ENCODE data around the gene MSRB1. TPM values are rescaled to one million over a fixed set of nuclear protein-coding genes. Genes with fewer than 3 reads are reported as not detected.

The MSRB1 gene
- total RNA-seq (10 to 100 TPM; 32.2 to 43.9 TPM), polyA plus RNA-seq (100 to 1,000 TPM; 152 to 169 TPM)

GRCh38 chr16:1942810-1943726 lies at the start of gene MSRB1:
MSRB1 (minus strand) TSS chr16:1943199; CDS start chr16:1943156, 43 bp downstream.
- Histone ChIP-seq H3K27me3 (ENCODE audit: control insufficient read depth in 4 of 4, insufficient read depth in 4 of 4, low read length in 3 of 4) (no peaks in the 10 kb centered on the region), H3K36me3 (ENCODE audit: control insufficient read depth in 4 of 4, insufficient read depth in 3 of 4, low read depth in 1 of 4, low read length in 3 of 4) (peaks cover 4 to 17% (median 12%) of the 10 kb centered on the region in 4 donors), H3K9ac (ENCODE audit: low read depth in 1 of 2, low read length in 2 of 2) (peak within 1 kb of the TSS; percentile 75 to 77), H3K9me3 (ENCODE audit: control insufficient read depth in 4 of 4, low read length in 3 of 4) (no peaks in the 10 kb centered on the region), H3K4me1 (ENCODE audit: control insufficient read depth in 4 of 4, insufficient read depth in 4 of 4, low read length in 3 of 4) (peaks cover 11 to 52% (median 40%) of the 10 kb centered on the region in 4 donors), H3K27ac (ENCODE audit: low read depth in 1 of 2, low read length in 2 of 2) (peak within 1 kb of the TSS; percentile 95 to 96), H3K4me3 (ENCODE audit: low read depth in 1 of 3, low read length in 3 of 3) (peak within 1 kb of the TSS; percentile 65 to 92 (median 91))
- peak; percentile 98 for DNase-seq (ENCODE audit: low spot score)
- under 1% methylated on average over 77 of the region's 77 CpGs for WGBS
- peak; percentile 40 to 46 for TF ChIP-seq HNF4A (conservative IDR thresholded peaks at IDR 0.05)
- TF ChIP-seq SP1 (IDR thresholded peaks at IDR 0.05), result peak; percentile 93
- no peak for TF ChIP-seq RAD21 (IDR thresholded peaks at IDR 0.05)
- no peak for TF ChIP-seq FOXA1 (IDR thresholded peaks at IDR 0.05)
- peak; percentile 43 to 45 for TF ChIP-seq RXRA (IDR thresholded peaks at IDR 0.05)
- no peak for TF ChIP-seq HNF4G (IDR thresholded peaks at IDR 0.05)
- peak; percentile 89 for TF ChIP-seq TAF1 (conservative IDR thresholded peaks at IDR 0.05)
- TF ChIP-seq FOXA2 (IDR thresholded peaks at IDR 0.05), result no peak
- TF ChIP-seq ATF3 (IDR thresholded peaks at IDR 0.05), result no peak
- TF ChIP-seq NR2F2 (IDR thresholded peaks at IDR 0.05), result no peak
- TF ChIP-seq GABPA (IDR thresholded peaks at IDR 0.05 in 1 of 2, conservative IDR thresholded peaks at IDR 0.05 in 1 of 2), result peak; percentile 19 to 88
- TF ChIP-seq REST (IDR thresholded peaks at IDR 0.05), result peak; percentile 92
- TF ChIP-seq ZBTB33 (IDR thresholded peaks at IDR 0.05), result no peak
- peak; percentile 79 for TF ChIP-seq YY1 (IDR thresholded peaks at IDR 0.05)
- peak in 1 of 2 donors; percentile 51 for TF ChIP-seq EGR1 (IDR thresholded peaks at IDR 0.05; ENCODE audit: low read depth in 2 of 2)
